HFF-Myc (cell line): Measurements from ENCODE around the gene HOXB1.

Source experiments
- DNase-seq: peaks from one replicate; pipeline ENCODE4 v3.0.0-alpha.2; 2011; ENCODE audit warnings: low read depth; ENCODE audit errors: extremely low read depth
- H3K4me3 ChIP-seq: replicated peaks from 2 replicates; pipeline ENCODE4 v1.5.1; 2011; ENCODE audit warnings: low read depth, mild to moderate bottlenecking, control low read depth, low read length
- TF ChIP-seq, protein P1 (sequence below): IDR thresholded peaks from 2 replicates; pipeline ENCODE4 v1.5.1; 2012; ENCODE audit warnings: mild to moderate bottlenecking, low read depth, low read length, control low read depth; ENCODE audit errors: missing control alignments

The HOXB1 gene

DNA sequence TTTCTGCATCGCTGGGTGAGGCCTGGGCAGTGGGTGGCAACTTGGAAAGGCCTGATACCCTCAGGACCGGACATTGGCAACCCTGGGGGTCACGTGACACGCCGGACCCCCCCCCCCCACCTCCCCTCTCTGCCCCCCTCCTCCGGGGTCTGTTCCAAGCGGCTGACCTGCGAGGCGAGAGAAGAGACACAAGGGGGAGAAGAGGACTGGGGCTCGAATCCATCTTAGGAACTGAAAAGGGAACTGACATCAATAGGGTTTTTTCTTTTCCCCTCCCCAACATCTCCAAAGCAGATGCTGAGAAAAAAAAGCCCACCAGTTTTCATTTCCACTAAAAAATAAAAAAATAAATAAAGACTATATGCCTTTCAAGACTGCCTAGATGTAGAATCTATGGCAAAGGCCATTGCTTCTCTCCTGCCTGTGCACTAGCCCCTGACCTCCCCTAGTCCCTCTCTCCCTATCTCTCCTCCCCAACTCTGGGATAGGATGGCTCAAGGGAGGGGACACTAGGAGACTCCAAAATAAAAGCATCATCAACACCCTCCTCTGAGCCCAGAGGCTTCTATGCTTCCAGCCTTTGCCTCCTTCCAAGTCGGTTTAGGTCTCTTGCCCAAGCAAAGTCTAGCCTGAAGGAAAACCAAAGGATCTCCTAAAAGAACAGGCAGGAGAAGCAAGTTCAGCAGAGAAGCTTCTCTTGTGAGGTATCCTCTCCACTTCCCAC, 21.8 kb upstream of the HOXB1 start:
- TF ChIP-seq, protein P1, sequence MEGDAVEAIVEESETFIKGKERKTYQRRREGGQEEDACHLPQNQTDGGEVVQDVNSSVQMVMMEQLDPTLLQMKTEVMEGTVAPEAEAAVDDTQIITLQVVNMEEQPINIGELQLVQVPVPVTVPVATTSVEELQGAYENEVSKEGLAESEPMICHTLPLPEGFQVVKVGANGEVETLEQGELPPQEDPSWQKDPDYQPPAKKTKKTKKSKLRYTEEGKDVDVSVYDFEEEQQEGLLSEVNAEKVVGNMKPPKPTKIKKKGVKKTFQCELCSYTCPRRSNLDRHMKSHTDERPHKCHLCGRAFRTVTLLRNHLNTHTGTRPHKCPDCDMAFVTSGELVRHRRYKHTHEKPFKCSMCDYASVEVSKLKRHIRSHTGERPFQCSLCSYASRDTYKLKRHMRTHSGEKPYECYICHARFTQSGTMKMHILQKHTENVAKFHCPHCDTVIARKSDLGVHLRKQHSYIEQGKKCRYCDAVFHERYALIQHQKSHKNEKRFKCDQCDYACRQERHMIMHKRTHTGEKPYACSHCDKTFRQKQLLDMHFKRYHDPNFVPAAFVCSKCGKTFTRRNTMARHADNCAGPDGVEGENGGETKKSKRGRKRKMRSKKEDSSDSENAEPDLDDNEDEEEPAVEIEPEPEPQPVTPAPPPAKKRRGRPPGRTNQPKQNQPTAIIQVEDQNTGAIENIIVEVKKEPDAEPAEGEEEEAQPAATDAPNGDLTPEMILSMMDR, result no peak
- DNase-seq, result no peak
- no peak overlapping the region for H3K4me3 ChIP-seq

GRCh38 chr17:48551596-48552465, 21.0 kb upstream of the HOXB1 start:
- H3K4me3 ChIP-seq, result no peak overlapping the region
- no peak for DNase-seq
- TF ChIP-seq, protein P1, result no peak

- no peak for DNase-seq
- H3K4me3 ChIP-seq, result no peak overlapping the region
- TF ChIP-seq, protein P1, result no peak
Measured at GRCh38 chr17:48551214-48551555, 20.4 kb upstream of the HOXB1 start.

DNA sequence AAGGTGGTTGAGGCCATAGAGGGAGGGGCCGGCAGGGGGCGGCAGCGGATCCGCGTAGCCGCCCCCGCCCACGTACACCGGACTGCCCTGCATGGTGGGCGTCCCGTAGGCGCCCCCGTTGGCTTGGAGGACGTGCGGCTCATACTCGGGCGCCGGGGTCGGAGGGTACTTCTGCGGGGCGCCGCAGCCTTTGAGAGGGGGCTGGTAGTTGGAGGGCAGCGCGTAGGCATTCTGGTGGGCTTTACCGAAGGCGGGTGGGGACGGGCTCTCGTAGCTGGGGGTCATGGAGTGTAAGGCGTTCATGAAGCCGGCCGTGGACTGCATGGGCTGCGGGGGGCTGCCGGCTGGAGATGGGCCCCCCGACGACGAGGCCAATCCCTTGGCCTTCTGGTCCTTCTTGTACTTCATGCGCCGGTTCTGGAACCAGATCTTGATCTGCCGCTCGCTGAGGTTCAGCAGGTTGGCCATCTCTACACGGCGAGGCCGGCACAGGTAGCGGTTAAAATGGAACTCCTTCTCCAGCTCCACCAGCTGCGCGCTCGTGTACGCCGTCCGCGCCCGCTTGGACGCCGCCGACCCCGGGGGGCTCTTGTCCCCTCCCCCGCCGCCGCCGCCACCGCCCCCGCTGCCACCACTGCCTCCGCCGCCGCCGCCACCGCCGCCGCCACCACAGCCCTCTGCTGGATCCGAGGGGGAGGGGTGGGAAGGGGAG, 19.8 kb upstream of the HOXB1 start:
- TF ChIP-seq, protein P1, result no peak
- no peak for DNase-seq
- H3K4me3 ChIP-seq, result no peak overlapping the region

- DNase-seq, result no peak
- TF ChIP-seq, protein P1, result no peak
- H3K4me3 ChIP-seq, result no peak overlapping the region
Measured at GRCh38 chr17:48549914-48550501, 19.2 kb upstream of the HOXB1 start.

DNA sequence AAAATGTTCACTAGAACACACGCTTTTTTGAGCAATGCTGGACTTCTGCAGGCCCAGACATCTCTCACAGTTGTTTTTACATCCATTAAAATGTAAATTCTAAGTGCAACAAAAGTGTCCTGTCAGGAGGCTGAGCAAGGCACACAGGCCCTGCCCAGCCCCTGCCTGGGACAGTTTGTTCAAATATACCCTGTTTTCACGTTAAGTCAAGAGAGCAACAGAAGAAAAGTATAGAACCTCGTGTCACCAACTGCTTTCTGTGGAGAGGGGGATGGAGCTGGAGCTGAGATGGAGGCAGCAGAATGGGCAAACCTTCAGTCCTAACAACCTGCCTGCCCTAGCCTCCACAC, 18.4 kb upstream of the HOXB1 start:
- no peak overlapping the region for H3K4me3 ChIP-seq
- DNase-seq, result no peak
- TF ChIP-seq, protein P1, result no peak
